IMR-90 (cell line): ENCODE data around the gene KIF22. TPM values are rescaled to one million over a fixed set of nuclear protein-coding genes. Genes with fewer than 3 reads are reported as not detected.

Experiments used
- ATAC-seq: fragments of 200-7000 bp; cut with Tn5 transposase; 2 replicates; pipeline ENCODE4 v1.9.1; 2020; ENCODE audit warnings: low read depth, mild to moderate bottlenecking, moderate library complexity
- BruUV-seq: library from RNA; stranded (reverse); fragments of 400-500 nt; replicated peaks from 2 replicates; lab custom pipeline; 2021; lab: Mats Ljungman, UMichigan
- CTCF ChIA-PET: fragments of 300-600 bp; formaldehyde crosslinking; extraction: SDS; loops from one replicate; lab custom pipeline; 2021; ENCODE audit warnings: antibody characterized with exemption; lab: Yijun Ruan, JAX
- POLR2A ChIA-PET: fragments of 300-600 bp; sonication (Branson Sonifier 250); formaldehyde crosslinking; loops from one replicate; lab custom pipeline; 2022; ENCODE audit warnings: antibody characterized with exemption; ENCODE audit not compliant: unreplicated experiment; lab: Charles Lee
- DNase-seq: peaks from one replicate; pipeline ENCODE4 v3.0.0; 2013
- H2AFZ ChIP-seq: replicated peaks from 2 replicates; pipeline ENCODE3; 2013; ENCODE audit warnings: low read length, mild to moderate bottlenecking; ENCODE audit not compliant: poor library complexity
- H2AK5ac ChIP-seq: 2 replicates; pipeline ENCODE4 v1.6.1; 2013; ENCODE audit warnings: low read depth, low read length, inconsistent platforms
- H2AK9ac ChIP-seq: replicated peaks from 2 replicates; pipeline ENCODE3; 2013; ENCODE audit warnings: mild to moderate bottlenecking, low read depth, low read length, moderate library complexity; ENCODE audit not compliant: poor library complexity
- H2BK120ac ChIP-seq: 2 replicates; pipeline ENCODE4 v1.6.1; 2013; ENCODE audit warnings: low read depth, low read length, inconsistent platforms
- H2BK15ac ChIP-seq: 3 replicates; pipeline ENCODE4 v1.6.1; 2013; ENCODE audit warnings: low read depth, low read length, inconsistent platforms
- H2BK20ac ChIP-seq: 2 replicates; pipeline ENCODE4 v1.6.1; 2013; ENCODE audit warnings: low read depth, mild to moderate bottlenecking, inconsistent platforms, low read length, moderate library complexity
- H2BK5ac ChIP-seq: 2 replicates; pipeline ENCODE4 v1.6.1; 2013; ENCODE audit warnings: mild to moderate bottlenecking, low read depth, low read length, inconsistent platforms; ENCODE audit not compliant: poor library complexity, severe bottlenecking
- H3K14ac ChIP-seq: replicated peaks from 2 replicates; pipeline ENCODE4 v1.6.1; 2013; ENCODE audit warnings: low read depth, low read length, inconsistent platforms
- H3K18ac ChIP-seq: 2 replicates; pipeline ENCODE4 v1.6.1; 2013; ENCODE audit warnings: low read depth, low read length, control low read depth
- H3K23ac ChIP-seq: 2 replicates; pipeline ENCODE4 v1.6.1; 2013; ENCODE audit warnings: low read depth, low read length, inconsistent platforms
- H3K27ac ChIP-seq: 2 replicates; pipeline ENCODE4 v1.5.1; 2013; ENCODE audit warnings: mild to moderate bottlenecking, control low read depth, low read length; ENCODE audit not compliant: insufficient read depth
- H3K27me3 ChIP-seq: 2 replicates; pipeline ENCODE4 v1.6.1; 2013; ENCODE audit warnings: low read length; ENCODE audit not compliant: control insufficient read depth, insufficient read depth
- H3K36me3 ChIP-seq: 2 replicates; pipeline ENCODE4 v1.6.1; 2013; ENCODE audit warnings: low read length, mixed read lengths; ENCODE audit not compliant: control insufficient read depth, insufficient read depth
- H3K4ac ChIP-seq: 2 replicates; pipeline ENCODE4 v1.6.1; 2013; ENCODE audit warnings: low read depth, low read length, inconsistent platforms
- H3K4me1 ChIP-seq: 2 replicates; pipeline ENCODE4 v1.6.1; 2013; ENCODE audit warnings: low read length, mixed read lengths; ENCODE audit not compliant: control insufficient read depth, insufficient read depth
- H3K4me2 ChIP-seq: 2 replicates; pipeline ENCODE4 v1.6.1; 2013; ENCODE audit warnings: low read depth, mild to moderate bottlenecking, control low read depth, low read length, moderate library complexity
- H3K4me3 ChIP-seq: 2 replicates; pipeline ENCODE4 v1.5.1; 2013; ENCODE audit warnings: low read depth, mild to moderate bottlenecking, control low read depth, low read length, moderate library complexity; ENCODE audit not compliant: insufficient read depth
- H3K56ac ChIP-seq: 2 replicates; pipeline ENCODE4 v1.6.1; 2013; ENCODE audit warnings: low read length, inconsistent platforms; ENCODE audit not compliant: insufficient read depth; ENCODE audit errors: extremely low read depth
- H3K79me1 ChIP-seq, 2 experiments: 2 replicates each; pipeline ENCODE4 v1.6.1; 2013; ENCODE audit warnings: low read length in 2 of 2, inconsistent platforms in 1 of 2, low read depth in 1 of 2
- H3K9ac ChIP-seq: 2 replicates; pipeline ENCODE4 v1.6.1; 2013; ENCODE audit warnings: low read depth, low read length, control low read depth
- H3K9me1 ChIP-seq: 2 replicates; pipeline ENCODE4 v1.6.1; 2013; ENCODE audit warnings: low read length, inconsistent platforms; ENCODE audit not compliant: insufficient read depth
- H3K9me3 ChIP-seq: 2 replicates; pipeline ENCODE4 v1.6.1; 2013; ENCODE audit warnings: low read length; ENCODE audit not compliant: control insufficient read depth, insufficient read depth
- H4K20me1 ChIP-seq: 2 replicates; pipeline ENCODE4 v1.6.1; 2013; ENCODE audit warnings: low read length, inconsistent platforms; ENCODE audit not compliant: insufficient read depth
- H4K5ac ChIP-seq: 2 replicates; pipeline ENCODE4 v1.6.1; 2013; ENCODE audit warnings: mild to moderate bottlenecking, low read depth, low read length, control low read depth
- H4K8ac ChIP-seq, 2 experiments: 2 replicates each; pipeline ENCODE4 v1.6.1; 2013; ENCODE audit warnings: low read depth in 2 of 2, low read length in 2 of 2, control low read depth in 1 of 2, inconsistent platforms in 1 of 2
- H4K91ac ChIP-seq: 2 replicates; pipeline ENCODE4 v1.6.1; 2013; ENCODE audit warnings: low read depth, low read length, inconsistent platforms; ENCODE audit not compliant: insufficient read depth
- BHLHE40 ChIP-seq: fragments of 150-350 bp; IDR thresholded peaks from 2 replicates; pipeline ENCODE4 v1.6.1; 2016; ENCODE audit warnings: mild to moderate bottlenecking, low read depth, low read length
- CEBPB ChIP-seq: IDR thresholded peaks from 2 replicates; pipeline ENCODE4 v1.6.1; 2012; ENCODE audit warnings: low read depth, low read length, improper control_type of control experiment
- CHD1 ChIP-seq: IDR thresholded peaks from 2 replicates; pipeline ENCODE4 v1.6.1; 2012; ENCODE audit warnings: low read depth, low read length, improper control_type of control experiment
- CTCF ChIP-seq: conservative IDR thresholded peaks from 2 replicates; pipeline ENCODE4 v1.5.1; 2012; ENCODE audit warnings: mild to moderate bottlenecking, low read depth, low read length, improper control_type of control experiment
- ELK1 ChIP-seq: fragments of 150-350 bp; IDR thresholded peaks from 2 replicates; pipeline ENCODE4 v1.6.1; 2016; ENCODE audit warnings: low read depth, mild to moderate bottlenecking, low read length, moderate library complexity, borderline replicate concordance
- FOS ChIP-seq: fragments of 150-350 bp; IDR thresholded peaks from 2 replicates; pipeline ENCODE4 v1.6.1; 2016; ENCODE audit warnings: low read depth, low read length
- MAFK ChIP-seq: IDR thresholded peaks from 2 replicates; pipeline ENCODE4 v1.6.1; 2012; ENCODE audit warnings: low read depth, low read length, improper control_type of control experiment
- MAZ ChIP-seq: IDR thresholded peaks from 2 replicates; pipeline ENCODE4 v1.6.1; 2012; ENCODE audit warnings: low read depth, mild to moderate bottlenecking, low read length, improper control_type of control experiment, moderate library complexity, borderline replicate concordance
- MXI1 ChIP-seq: IDR thresholded peaks from 2 replicates; pipeline ENCODE4 v1.6.1; 2012; ENCODE audit warnings: low read depth, mild to moderate bottlenecking, low read length, moderate library complexity, borderline replicate concordance
- POLR2A ChIP-seq: IDR thresholded peaks from 2 replicates; pipeline ENCODE4 v1.6.1; 2012; ENCODE audit warnings: mild to moderate bottlenecking, low read depth, low read length
- RAD21 ChIP-seq: IDR thresholded peaks from 2 replicates; pipeline ENCODE4 v1.6.1; 2012; ENCODE audit warnings: low read length, improper control_type of control experiment
- RCOR1 ChIP-seq: IDR thresholded peaks from 2 replicates; pipeline ENCODE4 v1.6.1; 2012; ENCODE audit warnings: mild to moderate bottlenecking, low read length, improper control_type of control experiment; ENCODE audit not compliant: insufficient replicate concordance
- RFX5 ChIP-seq: IDR thresholded peaks from 2 replicates; pipeline ENCODE4 v1.8.0; 2012; ENCODE audit warnings: low read depth, mild to moderate bottlenecking, low read length, moderate library complexity
- SMC3 ChIP-seq: fragments of 150-350 bp; IDR thresholded peaks from 2 replicates; pipeline ENCODE4 v1.6.1; 2016; ENCODE audit warnings: low read depth, mild to moderate bottlenecking, antibody characterized with exemption, low read length, moderate library complexity
- USF2 ChIP-seq: fragments of 150-350 bp; IDR thresholded peaks from 2 replicates; pipeline ENCODE4 v1.6.1; 2017; ENCODE audit warnings: mild to moderate bottlenecking, antibody characterized with exemption, low read length, low read depth
- WGBS, 2 experiments: methylation state at CpG; one replicate each; pipeline versions ENCODE4 v1.1.5 to v1.1.7; 2013; ENCODE audit warnings: missing lambda C conversion rate in 2 of 2; ENCODE audit not compliant: insufficient read length in 1 of 2; ENCODE audit errors: extremely low coverage in 2 of 2; 5-methylcytosine and 5-hydroxymethylcytosine counted together
- dilution Hi-C: fragments of 300-500 bp; cut with HindIII; formaldehyde crosslinking; loops from one replicate; pipeline ENCODE4 v1.14.3; 2018; ENCODE audit warnings: low sequenced_read_pairs; ENCODE audit not compliant: unreplicated experiment
- in situ Hi-C: fragments of 300-500 bp; cut with MboI; formaldehyde crosslinking; loops from 3 replicates; pipeline ENCODE4 v1.14.3; 2019; ENCODE audit warnings: low sequenced_read_pairs, inconsistent platforms, mixed read lengths
- intact Hi-C: fragments of 100-400 bp; cut with micrococcal nuclease; formaldehyde crosslinking; loops from 2 replicates; pipeline ENCODE4 v1.10.0; 2022
- polyA plus RNA-seq, 3 experiments: library from polyadenylated mRNA; depleted of rRNA; stranded (reverse); fragments of >200 nt; gene quantifications; 2 replicates each; pipeline ENCODE4 v1.2.3, GENCODE V29; 2012; ENCODE audit warnings: low replicate concordance in 1 of 3
- total RNA-seq: library from RNA; depleted of rRNA; stranded (reverse); fragments of >200 nt; gene quantifications from 2 replicates; pipeline ENCODE4 v1.2.3, GENCODE V29; 2012

KIF22 gene
- total and polyA plus RNA-seq, 2 of the 4 experiments (the other 2 are of a cell fraction), result 43.0 to 65.1 TPM

- no peaks in the 10 kb centered on the region for H3K36me3 ChIP-seq
- H3K4me2 ChIP-seq, result no peak overlapping the region
- in situ Hi-C loops (no loop called here), intact Hi-C loops (no loop called here), dilution Hi-C loops (no loop called here)
- H2AK5ac ChIP-seq, result no peak overlapping the region
- POLR2A ChIA-PET, result interaction anchor here (0.6 kb wide), 1 partner anchor 24 kb away, joined by 6 read pairs; no protein-coding TSS in a partner anchor
- TF ChIP-seq USF2 (no peak), FOS (no peak), MXI1 (no peak), RAD21 (no peak), POLR2A (no peak), ELK1 (no peak), SMC3 (no peak), RFX5 (no peak), CTCF (no peak), MAZ (no peak), MAFK (no peak), CHD1 (no peak), CEBPB (no peak), BHLHE40 (no peak), RCOR1 (no peak)
- H3K9me1 ChIP-seq, result no peaks in the 10 kb centered on the region
- no peak overlapping the region for H2AK9ac ChIP-seq
- 93% methylated on average over 25 of the region's 30 CpGs; no CpG with 5 or more reads in 1 of the 2 experiments for WGBS, 2 experiments
- H3K9ac ChIP-seq, result no peak overlapping the region
- H3K18ac ChIP-seq, result no peak overlapping the region
- H2BK120ac ChIP-seq, result no peak overlapping the region
- no peak overlapping the region for H2AFZ ChIP-seq
- peaks cover 13% of the 10 kb centered on the region for H3K27me3 ChIP-seq
- H3K9me3 ChIP-seq, result no peaks in the 10 kb centered on the region
- no peak overlapping the region for H3K56ac ChIP-seq
- H3K14ac ChIP-seq, result no peak overlapping the region
- no peak overlapping the region for H4K8ac ChIP-seq
- H4K5ac ChIP-seq, result no peak overlapping the region
- no peaks in the 10 kb centered on the region for H4K20me1 ChIP-seq
- H2BK15ac ChIP-seq, result no peak overlapping the region
- no peak overlapping the region for H4K91ac ChIP-seq
- H3K4me3 ChIP-seq, result no peak overlapping the region
- H2BK5ac ChIP-seq, result no peak overlapping the region
- no peak for DNase-seq
- H3K27ac ChIP-seq, result no peak overlapping the region
- ATAC-seq, result no peak
- no peak overlapping the region for H3K23ac ChIP-seq
- no peak overlapping the region for H3K4ac ChIP-seq
- H2BK20ac ChIP-seq, result no peak overlapping the region
- H3K4me1 ChIP-seq, result no peaks in the 10 kb centered on the region
- no TSS peak for BruUV-seq
- CTCF ChIA-PET, result no interaction called here
- H3K79me1 ChIP-seq, result no peaks in the 10 kb centered on the region
Observed at GRCh38 chr16:29747947-29748759, 42.4 kb upstream of the KIF22 start.
